Pancreas (tissue), 10 donors: ENCODE measurements around the gene TBX18. TPM values are rescaled to one million over a fixed set of nuclear protein-coding genes. Genes with fewer than 3 reads are reported as not detected.

Source experiments
- ATAC-seq, 4 donors: fragments of 200-7000 bp; cut with Tn5 transposase; one replicate each; pipeline versions ENCODE4 v1.8.0 to v1.9.1; 2020; ENCODE audit warnings: mild to moderate bottlenecking in 4 of 4, moderate library complexity in 4 of 4
- DNase-seq, 6 donors: peaks; one replicate each; pipeline ENCODE4 v3.0.0-alpha.2; 2020
- FAIRE-seq: peaks from 2 replicates; lab custom pipeline; 2012; peaks lifted over from hg19 to GRCh38; lab: Jason Lieb, UNC
- H3K27ac ChIP-seq, 4 donors: fragments of 200-600 bp; sonication (generic); 1 replicate in 3 of 4; 2 replicates in 1 of 4; pipeline versions ENCODE4 v1.5.0 to v1.8.0; 2020
- H3K27me3 ChIP-seq, 4 donors: fragments of 200-600 bp; one replicate each; pipeline ENCODE4 v1.8.0; 2021
- H3K36me3 ChIP-seq, 3 donors: fragments of 200-600 bp; sonication (generic) in 1 of 3; one replicate each; pipeline versions ENCODE4 v1.5.0 to v1.8.0; 2020 to 2021
- H3K4me1 ChIP-seq, 3 donors: fragments of 200-600 bp; one replicate each; pipeline ENCODE4 v1.8.0; 2021
- H3K4me3 ChIP-seq, 4 donors: fragments of 200-600 bp; sonication (generic) in 2 of 4; one replicate each; pipeline versions ENCODE4 v1.5.0 to v1.8.0; 2020 to 2021
- H3K9me3 ChIP-seq, 4 donors: fragments of 200-600 bp; one replicate each; pipeline ENCODE4 v1.8.0; 2021
- CTCF ChIP-seq, 4 donors: fragments of 200-600 bp; sonication (generic) in 3 of 4; IDR thresholded peaks; one replicate each; pipeline versions ENCODE4 v1.5.0 to v1.8.0; 2021; ENCODE audit warnings: antibody characterized with exemption in 4 of 4
- WGBS, 2 donors: extraction: QIAGEN DNeasy Blood & Tissue Kit; methylation state at CpG; one replicate each; pipeline ENCODE4 v1.1.7; 2013; 5-methylcytosine and 5-hydroxymethylcytosine counted together
- intact Hi-C, 3 donors: fragments of 100-400 bp; cut with DNase I; formaldehyde crosslinking; loops; one replicate each; pipeline versions ENCODE4 v1.11.1 to v1.14.2; 2022
- polyA plus RNA-seq, 2 donors: library from polyadenylated mRNA; stranded (reverse); fragments of 200-250 nt; gene quantifications; one replicate each; pipeline ENCODE4 v1.2.3, GENCODE V29; 2013
- total RNA-seq, 6 donors: library from RNA; stranded (reverse); fragmentation: NEBNext Ultra II Directional in 4 of 6; extraction: Animal tissue kit (Norgen Biotek cat#: 25700) in 4 of 6; gene quantifications; one replicate each; pipeline versions ENCODE4 v1.2.1 to v1.2.4, GENCODE V29; 2021 to 2023
- donor health status: healthy with polysubstance abuse.
- donor health status: DM: no; HTN: no; CAD: no; lungs with moderate emphysema.
- donor health status: DM: no; HTN: no; CAD: no.
- donor health status: control.
- donor health status: control.
- donor health status: Bipolar disorder and iron deficiency.
- donor health status: DM: yes; HTN: yes; CAD: no.
- donor health status: DM: no; HTN: no; CAD: no.
- donor health status: DM: no; HTN: no; CAD: no.
- donor health status: DM: yes; HTN: yes; CAD: no.

TBX18 gene
- total and polyA plus RNA-seq, 8 donors, result 0.08 to 0.84 (median 0.52) TPM; not detected in 1

- H3K27me3 ChIP-seq, result peaks cover 0 to 9% (median 0%) of the 10 kb centered on the region in 4 donors
- no peak overlapping the region for H3K4me3 ChIP-seq
- H3K27ac ChIP-seq, result no peak overlapping the region
- no peaks in the 10 kb centered on the region for H3K36me3 ChIP-seq
- 66 to 84% methylated on average over 17 of the region's 17 CpGs for WGBS, 2 donors
- no peak for ATAC-seq
- H3K4me1 ChIP-seq, result no peaks in the 10 kb centered on the region
- intact Hi-C loops, result no loop called here
- FAIRE-seq, result no peak
- TF ChIP-seq CTCF (IDR thresholded peaks at IDR 0.05), result no peak
- no peak for DNase-seq
- H3K9me3 ChIP-seq, result no peaks in the 10 kb centered on the region
Measured at GRCh38 chr6:84681693-84682326, 82.6 kb downstream of the TBX18 start.

- no peak for FAIRE-seq
- no peak overlapping the region for H3K27ac ChIP-seq
Measured at GRCh38 chr6:84675651-84676050, 88.7 kb downstream of the TBX18 start.

GRCh38 chr6:84674395-84674794 lies 90.0 kb downstream of the TBX18 start:
- DNase-seq, result no peak
- Histone ChIP-seq H3K27me3 (peaks cover 0 to 5% (median 0%) of the 10 kb centered on the region in 4 donors), H3K9me3 (no peaks in the 10 kb centered on the region), H3K4me1 (no peaks in the 10 kb centered on the region), H3K27ac (no peak overlapping the region), H3K4me3 (no peak overlapping the region), H3K36me3 (no peaks in the 10 kb centered on the region)
- FAIRE-seq, result no peak
- no peak for TF ChIP-seq CTCF (IDR thresholded peaks at IDR 0.05)
- no peak for ATAC-seq
- intact Hi-C loops, result no loop called here

More at GRCh38 chr6:84675651-84676050, 88.7 kb downstream of the TBX18 start:
- H3K4me3 ChIP-seq, result no peak overlapping the region
- intact Hi-C loops, result no loop called here
- ATAC-seq, result no peak
- H3K9me3 ChIP-seq, result no peaks in the 10 kb centered on the region
- TF ChIP-seq CTCF (IDR thresholded peaks at IDR 0.05), result no peak
- DNase-seq, result no peak
- H3K4me1 ChIP-seq, result no peaks in the 10 kb centered on the region
- H3K27me3 ChIP-seq, result peaks cover 0 to 9% (median 0%) of the 10 kb centered on the region in 4 donors
- H3K36me3 ChIP-seq, result no peaks in the 10 kb centered on the region

GRCh38 chr6:84671183-84671582 lies 93.2 kb downstream of the TBX18 start:
- TF ChIP-seq CTCF (IDR thresholded peaks at IDR 0.05), result no peak
- DNase-seq, result no peak
- H3K36me3 ChIP-seq, result no peaks in the 10 kb centered on the region
- H3K27ac ChIP-seq, result no peak overlapping the region
- WGBS, 2 donors, result 73 to 74% methylated on average over 2 of the region's 2 CpGs
- H3K4me3 ChIP-seq, result no peak overlapping the region
- ATAC-seq, result no peak
- no peak for FAIRE-seq
- H3K27me3 ChIP-seq, result no peaks in the 10 kb centered on the region
- no peaks in the 10 kb centered on the region for H3K4me1 ChIP-seq
- intact Hi-C loops, result no loop called here
- no peaks in the 10 kb centered on the region for H3K9me3 ChIP-seq

GRCh38 chr6:84669945-84670344 lies 94.5 kb downstream of the TBX18 start:
- FAIRE-seq (no peak), ATAC-seq (no peak), DNase-seq (no peak)
- Histone ChIP-seq H3K9me3 (no peaks in the 10 kb centered on the region), H3K27ac (no peak overlapping the region), H3K4me1 (no peaks in the 10 kb centered on the region), H3K27me3 (no peaks in the 10 kb centered on the region), H3K36me3 (no peaks in the 10 kb centered on the region), H3K4me3 (no peak overlapping the region)
- 67 to 72% methylated on average over 3 of the region's 3 CpGs for WGBS, 2 donors
- TF ChIP-seq CTCF (IDR thresholded peaks at IDR 0.05), result no peak
- intact Hi-C loops, result no loop called here
